Duodenal mucosa (tissue), 2 donors: Measurements from ENCODE around the gene OTOR.

Experiments used
- H3K27ac ChIP-seq: one replicate; pipeline ENCODE4 v1.7.0; 2013; ENCODE audit warnings: low read depth, low read length
- H3K27me3 ChIP-seq, 2 donors: one replicate each; pipeline ENCODE4 v1.7.0; 2013; ENCODE audit warnings: low read length in 2 of 2, control low read depth in 1 of 2; ENCODE audit not compliant: insufficient read depth in 2 of 2, control insufficient read depth in 1 of 2
- H3K36me3 ChIP-seq, 2 donors: one replicate each; pipeline ENCODE4 v1.7.0; 2013; ENCODE audit warnings: low read length in 2 of 2, control low read depth in 1 of 2; ENCODE audit not compliant: insufficient read depth in 2 of 2, control insufficient read depth in 1 of 2
- H3K4me1 ChIP-seq, 2 donors: one replicate each; pipeline ENCODE4 v1.7.0; 2013; ENCODE audit warnings: low read length in 2 of 2, control low read depth in 1 of 2; ENCODE audit not compliant: insufficient read depth in 2 of 2, control insufficient read depth in 1 of 2
- H3K4me3 ChIP-seq, 2 donors: one replicate each; pipeline ENCODE4 v1.7.0; 2013; ENCODE audit warnings: low read length in 2 of 2, low read depth in 1 of 2
- H3K9ac ChIP-seq, 2 donors: one replicate each; pipeline ENCODE4 v1.7.0; 2013; ENCODE audit warnings: low read length in 2 of 2, low read depth in 1 of 2
- H3K9me3 ChIP-seq, 2 donors: one replicate each; pipeline ENCODE4 v1.7.0; 2013; ENCODE audit warnings: low read length in 2 of 2, control low read depth in 1 of 2; ENCODE audit not compliant: control insufficient read depth in 1 of 2

Gene OTOR

GRCh38 chr20:16745204-16745603 is 3.0 kb upstream of the OTOR start:
- Histone ChIP-seq H3K36me3 (peaks cover 8 to 23% of the 10 kb centered on the region in 2 donors), H3K27me3 (no peaks in the 10 kb centered on the region), H3K4me1 (no peaks in the 10 kb centered on the region), H3K27ac (no peak overlapping the region), H3K9ac (no peak overlapping the region), H3K4me3 (no peak overlapping the region), H3K9me3 (no peaks in the 10 kb centered on the region)

GRCh38 chr20:16747291-16747811 is 807 bp upstream of the OTOR start:
- Histone ChIP-seq H3K36me3 (peaks cover 0 to 2% of the 10 kb centered on the region in 2 donors), H3K27ac (no peak overlapping the region), H3K9ac (no peak overlapping the region), H3K4me1 (no peaks in the 10 kb centered on the region), H3K27me3 (no peaks in the 10 kb centered on the region), H3K4me3 (no peak overlapping the region), H3K9me3 (no peaks in the 10 kb centered on the region)

GRCh38 chr20:16749573-16749972 is 1.4 kb downstream of the OTOR start:
- Histone ChIP-seq H3K4me1 (no peaks in the 10 kb centered on the region), H3K9me3 (no peaks in the 10 kb centered on the region), H3K27me3 (no peaks in the 10 kb centered on the region), H3K36me3 (no peaks in the 10 kb centered on the region), H3K9ac (no peak overlapping the region), H3K27ac (no peak overlapping the region), H3K4me3 (no peak overlapping the region)

DNA sequence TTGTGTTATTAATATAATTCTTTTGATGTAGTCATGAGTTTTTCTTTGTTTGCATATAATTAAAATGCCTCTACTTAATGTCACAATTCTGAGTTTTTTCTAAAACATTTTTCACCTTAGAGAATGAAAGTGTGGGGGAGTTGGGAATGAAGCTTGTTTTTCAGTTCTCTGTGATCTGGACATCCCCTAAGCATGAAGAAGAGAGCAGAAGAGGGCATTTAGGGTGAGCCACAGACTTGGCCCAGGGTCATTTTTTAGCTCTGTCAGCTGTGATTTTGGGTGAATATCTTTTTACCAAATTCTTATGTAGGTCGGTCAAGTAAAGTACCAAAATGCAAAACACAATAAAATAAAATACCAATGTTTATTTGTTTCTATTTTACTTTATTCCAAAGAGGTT is 3.9 kb downstream of the OTOR start:
- no peak overlapping the region for H3K4me3 ChIP-seq
- H3K27ac ChIP-seq, result no peak overlapping the region
- no peaks in the 10 kb centered on the region for H3K36me3 ChIP-seq
- no peaks in the 10 kb centered on the region for H3K27me3 ChIP-seq
- H3K4me1 ChIP-seq, result no peaks in the 10 kb centered on the region
- H3K9me3 ChIP-seq, result no peaks in the 10 kb centered on the region
- no peak overlapping the region for H3K9ac ChIP-seq

DNA sequence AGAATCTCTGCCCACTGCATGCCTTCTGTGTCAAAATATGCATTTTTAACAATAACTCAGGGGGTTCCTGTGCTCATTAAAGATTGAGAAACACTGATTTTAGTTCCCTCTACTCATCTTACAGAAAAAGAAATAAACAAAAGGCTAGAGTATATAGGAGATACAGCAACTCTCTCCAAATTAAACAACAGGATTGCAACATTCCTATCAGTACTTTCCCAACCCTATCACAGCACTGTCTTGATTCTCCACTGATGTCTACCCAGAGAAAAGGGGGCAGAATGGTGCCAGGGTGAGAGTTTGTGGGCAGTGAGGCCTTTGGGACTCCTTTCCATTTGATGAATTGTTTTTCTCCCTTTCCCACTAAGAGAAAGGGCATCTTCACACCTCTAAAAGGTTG is 4.7 kb downstream of the OTOR start:
- Histone ChIP-seq H3K9ac (no peak overlapping the region), H3K9me3 (no peaks in the 10 kb centered on the region), H3K27me3 (no peaks in the 10 kb centered on the region), H3K4me1 (no peaks in the 10 kb centered on the region), H3K36me3 (no peaks in the 10 kb centered on the region), H3K27ac (no peak overlapping the region), H3K4me3 (no peak overlapping the region)

GRCh38 chr20:16758454-16759180 is 10.5 kb downstream of the OTOR start:
- no peaks in the 10 kb centered on the region for H3K27me3 ChIP-seq
- no peak overlapping the region for H3K9ac ChIP-seq
- H3K36me3 ChIP-seq, result no peaks in the 10 kb centered on the region
- no peaks in the 10 kb centered on the region for H3K4me1 ChIP-seq
- H3K27ac ChIP-seq, result no peak overlapping the region
- H3K4me3 ChIP-seq, result no peak overlapping the region
- no peaks in the 10 kb centered on the region for H3K9me3 ChIP-seq

DNA sequence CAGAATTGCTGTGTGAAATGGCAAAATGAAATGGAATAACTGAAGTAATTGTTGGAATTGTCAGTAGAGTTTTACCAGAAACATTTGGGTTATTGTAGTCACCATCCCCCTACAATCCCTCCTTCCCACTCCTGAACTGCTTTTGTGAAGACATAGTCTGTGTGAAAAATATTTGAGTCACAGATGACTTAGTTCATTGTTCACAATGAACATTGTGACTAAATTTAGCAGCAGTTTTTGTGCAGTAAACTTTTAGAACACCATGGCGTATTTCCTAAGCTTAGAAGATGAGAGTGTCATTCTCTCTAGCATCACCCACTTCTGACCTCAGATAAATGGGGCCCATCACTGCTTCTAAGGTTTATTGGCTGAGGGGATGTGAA is 11.0 kb downstream of the OTOR start:
- H3K4me3 ChIP-seq, result no peak overlapping the region
- H3K27ac ChIP-seq, result no peak overlapping the region
- no peaks in the 10 kb centered on the region for H3K9me3 ChIP-seq
- no peak overlapping the region for H3K9ac ChIP-seq
- no peaks in the 10 kb centered on the region for H3K27me3 ChIP-seq
- no peaks in the 10 kb centered on the region for H3K36me3 ChIP-seq
- no peaks in the 10 kb centered on the region for H3K4me1 ChIP-seq

- H3K9ac ChIP-seq, result no peak overlapping the region
- no peak overlapping the region for H3K4me3 ChIP-seq
- no peaks in the 10 kb centered on the region for H3K27me3 ChIP-seq
- H3K36me3 ChIP-seq, result no peaks in the 10 kb centered on the region
- H3K9me3 ChIP-seq, result no peaks in the 10 kb centered on the region
- H3K4me1 ChIP-seq, result no peaks in the 10 kb centered on the region
- no peak overlapping the region for H3K27ac ChIP-seq
These were observed 12.5 kb downstream of the OTOR start for GRCh38 chr20:16760431-16761304.

GRCh38 chr20:16761305-16761829 is 13.2 kb downstream of the OTOR start:
- no peak overlapping the region for H3K4me3 ChIP-seq
- H3K4me1 ChIP-seq, result no peaks in the 10 kb centered on the region
- no peaks in the 10 kb centered on the region for H3K9me3 ChIP-seq
- no peaks in the 10 kb centered on the region for H3K36me3 ChIP-seq
- no peaks in the 10 kb centered on the region for H3K27me3 ChIP-seq
- no peak overlapping the region for H3K27ac ChIP-seq
- no peak overlapping the region for H3K9ac ChIP-seq

DNA sequence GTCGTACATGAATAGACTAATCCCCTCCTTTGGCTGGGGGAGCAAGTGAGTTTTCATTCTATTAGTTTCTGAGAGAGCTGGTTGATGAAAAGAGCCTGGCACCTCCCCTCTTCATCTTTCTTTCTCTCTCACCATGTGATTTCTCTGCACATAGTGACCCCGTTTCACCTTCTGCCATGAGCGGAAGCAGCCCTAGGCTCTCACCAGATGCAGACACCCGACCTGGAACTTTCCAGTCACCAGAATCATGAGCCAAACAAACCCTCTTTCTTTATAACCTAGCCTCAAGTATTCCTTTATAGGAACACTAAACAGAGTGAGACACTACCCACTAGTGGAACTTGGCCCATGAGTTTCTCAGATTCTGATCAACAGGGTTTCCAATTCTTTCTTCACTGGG is 16.4 kb downstream of the OTOR start:
- Histone ChIP-seq H3K27me3 (peaks cover 0 to 4% of the 10 kb centered on the region in 2 donors), H3K9ac (no peak overlapping the region), H3K27ac (no peak overlapping the region), H3K36me3 (no peaks in the 10 kb centered on the region), H3K9me3 (no peaks in the 10 kb centered on the region), H3K4me3 (no peak overlapping the region), H3K4me1 (no peaks in the 10 kb centered on the region)
